ENCODE measurements around the gene RASD2.

RASD2 gene

GRCh38 chr22:35577799-35578659, 37.4 kb downstream of the RASD2 start:
- H3K4me3 ChIP-seq (ENCODE audit: low read length) = no peak overlapping the region
- TF ChIP-seq CTCF (conservative IDR thresholded peaks at IDR 0.05; ENCODE audit: low read length) = no peak
- DNase-seq (ENCODE audit: low read depth) = no peak

- TF ChIP-seq CTCF (conservative IDR thresholded peaks at IDR 0.05; ENCODE audit: low read length) = no peak
- DNase-seq (ENCODE audit: low read depth) = no peak
- no peak overlapping the region for H3K4me3 ChIP-seq (ENCODE audit: low read length)
Observed at GRCh38 chr22:35578836-35579575, 38.4 kb downstream of the RASD2 start.

- no peak for TF ChIP-seq CTCF (conservative IDR thresholded peaks at IDR 0.05; ENCODE audit: low read length)
Observed at GRCh38 chr22:35580351-35581022, 39.9 kb downstream of the RASD2 start.

GRCh38 chr22:35581023-35581413, 40.4 kb downstream of the RASD2 start:
- no peak for TF ChIP-seq CTCF (conservative IDR thresholded peaks at IDR 0.05; ENCODE audit: low read length)
- no peak for DNase-seq (ENCODE audit: low read depth)
- H3K4me3 ChIP-seq (ENCODE audit: low read length) = no peak overlapping the region

More at GRCh38 chr22:35580351-35581022, 39.9 kb downstream of the RASD2 start:
- no peak overlapping the region for H3K4me3 ChIP-seq (ENCODE audit: low read length)
- no peak for DNase-seq (ENCODE audit: low read depth)

- DNase-seq (ENCODE audit: low read depth) = no peak
- H3K4me3 ChIP-seq (ENCODE audit: low read length) = no peak overlapping the region
Observed at GRCh38 chr22:35582218-35582860, 41.7 kb downstream of the RASD2 start.

More at GRCh38 chr22:35582218-35582860, 41.7 kb downstream of the RASD2 start:
- no peak for TF ChIP-seq CTCF (conservative IDR thresholded peaks at IDR 0.05; ENCODE audit: low read length)
